ENCODE measurements around the gene GGT6.

The GGT6 gene

GRCh38 chr17:4562015-4562969, 1.9 kb upstream of the GGT6 start:
- no peaks in the 10 kb centered on the region for H3K36me3 ChIP-seq (ENCODE audit: control insufficient read depth, insufficient read depth, low read length)
- peaks cover 9% of the 10 kb centered on the region for H3K4me1 ChIP-seq (ENCODE audit: control insufficient read depth, insufficient read depth, low read length)
- peaks cover 5% of the 10 kb centered on the region for H3K27me3 ChIP-seq (ENCODE audit: control insufficient read depth, insufficient read depth, low read length, poor library complexity, severe bottlenecking)
- no peak overlapping the region for H3K4me3 ChIP-seq (ENCODE audit: insufficient read depth, low read depth, low read length)
- 89 to 90% methylated on average over 8 of the region's 8 CpGs for WGBS, 2 experiments
- no peak overlapping the region for H3K27ac ChIP-seq (ENCODE audit: insufficient read depth, low read depth, low read length, poor library complexity, severe bottlenecking)
- no peaks in the 10 kb centered on the region for H3K9me3 ChIP-seq (ENCODE audit: control insufficient read depth, low read length)

GRCh38 chr17:4560837-4561256, 470 bp upstream of the GGT6 start:
- H3K27me3 ChIP-seq (ENCODE audit: control insufficient read depth, insufficient read depth, low read length, poor library complexity, severe bottlenecking) = peaks cover 1% of the 10 kb centered on the region
- no peak overlapping the region for H3K27ac ChIP-seq (ENCODE audit: insufficient read depth, low read depth, low read length, poor library complexity, severe bottlenecking)
- no peaks in the 10 kb centered on the region for H3K9me3 ChIP-seq (ENCODE audit: control insufficient read depth, low read length)
- H3K4me3 ChIP-seq (ENCODE audit: insufficient read depth, low read depth, low read length) = no peak overlapping the region
- peaks cover 13% of the 10 kb centered on the region for H3K4me1 ChIP-seq (ENCODE audit: control insufficient read depth, insufficient read depth, low read length)
- H3K36me3 ChIP-seq (ENCODE audit: control insufficient read depth, insufficient read depth, low read length) = no peaks in the 10 kb centered on the region
- WGBS, 2 experiments = 83 to 84% methylated on average over 11 of the region's 11 CpGs

- Histone ChIP-seq H3K27ac (ENCODE audit: insufficient read depth, low read depth, low read length, poor library complexity, severe bottlenecking) (no peak overlapping the region), H3K27me3 (ENCODE audit: control insufficient read depth, insufficient read depth, low read length, poor library complexity, severe bottlenecking) (no peaks in the 10 kb centered on the region), H3K9me3 (ENCODE audit: control insufficient read depth, low read length) (no peaks in the 10 kb centered on the region), H3K4me3 (ENCODE audit: insufficient read depth, low read depth, low read length) (no peak overlapping the region), H3K36me3 (ENCODE audit: control insufficient read depth, insufficient read depth, low read length) (no peaks in the 10 kb centered on the region), H3K4me1 (ENCODE audit: control insufficient read depth, insufficient read depth, low read length) (peaks cover 13% of the 10 kb centered on the region)
- WGBS, 2 experiments = 91 to 94% methylated on average over 5 of the region's 5 CpGs
Observed at GRCh38 chr17:4559966-4560365, 411 bp downstream of the GGT6 start.

- H3K27me3 ChIP-seq (ENCODE audit: control insufficient read depth, insufficient read depth, low read length, poor library complexity, severe bottlenecking) = no peaks in the 10 kb centered on the region
- no peak overlapping the region for H3K27ac ChIP-seq (ENCODE audit: insufficient read depth, low read depth, low read length, poor library complexity, severe bottlenecking)
- no peaks in the 10 kb centered on the region for H3K36me3 ChIP-seq (ENCODE audit: control insufficient read depth, insufficient read depth, low read length)
- WGBS, 2 experiments = 84 to 86% methylated on average over 17 of the region's 17 CpGs
- H3K4me3 ChIP-seq (ENCODE audit: insufficient read depth, low read depth, low read length) = no peak overlapping the region
- no peaks in the 10 kb centered on the region for H3K9me3 ChIP-seq (ENCODE audit: control insufficient read depth, low read length)
- H3K4me1 ChIP-seq (ENCODE audit: control insufficient read depth, insufficient read depth, low read length) = peaks cover 18% of the 10 kb centered on the region
Observed at GRCh38 chr17:4559139-4559791, 1.1 kb downstream of the GGT6 start.

GRCh38 chr17:4558347-4558971, 1.9 kb downstream of the GGT6 start:
- Histone ChIP-seq H3K27me3 (ENCODE audit: control insufficient read depth, insufficient read depth, low read length, poor library complexity, severe bottlenecking) (no peaks in the 10 kb centered on the region), H3K4me3 (ENCODE audit: insufficient read depth, low read depth, low read length) (no peak overlapping the region), H3K9me3 (ENCODE audit: control insufficient read depth, low read length) (no peaks in the 10 kb centered on the region), H3K27ac (ENCODE audit: insufficient read depth, low read depth, low read length, poor library complexity, severe bottlenecking) (no peak overlapping the region), H3K36me3 (ENCODE audit: control insufficient read depth, insufficient read depth, low read length) (no peaks in the 10 kb centered on the region), H3K4me1 (ENCODE audit: control insufficient read depth, insufficient read depth, low read length) (peaks cover 25% of the 10 kb centered on the region)
- 92% methylated on average over 24 of the region's 24 CpGs for WGBS, 2 experiments

GRCh38 chr17:4557626-4558346, 2.6 kb downstream of the GGT6 start:
- H3K9me3 ChIP-seq (ENCODE audit: control insufficient read depth, low read length) = no peaks in the 10 kb centered on the region
- H3K4me1 ChIP-seq (ENCODE audit: control insufficient read depth, insufficient read depth, low read length) = peaks cover 25% of the 10 kb centered on the region
- no peaks in the 10 kb centered on the region for H3K27me3 ChIP-seq (ENCODE audit: control insufficient read depth, insufficient read depth, low read length, poor library complexity, severe bottlenecking)
- H3K36me3 ChIP-seq (ENCODE audit: control insufficient read depth, insufficient read depth, low read length) = no peaks in the 10 kb centered on the region
- H3K27ac ChIP-seq (ENCODE audit: insufficient read depth, low read depth, low read length, poor library complexity, severe bottlenecking) = no peak overlapping the region
- WGBS, 2 experiments = 89 to 94% methylated on average over 6 of the region's 6 CpGs
- H3K4me3 ChIP-seq (ENCODE audit: insufficient read depth, low read depth, low read length) = no peak overlapping the region

GRCh38 chr17:4556996-4557395, 3.4 kb downstream of the GGT6 start:
- Histone ChIP-seq H3K4me3 (ENCODE audit: insufficient read depth, low read depth, low read length) (no peak overlapping the region), H3K27me3 (ENCODE audit: control insufficient read depth, insufficient read depth, low read length, poor library complexity, severe bottlenecking) (no peaks in the 10 kb centered on the region), H3K4me1 (ENCODE audit: control insufficient read depth, insufficient read depth, low read length) (peaks cover 25% of the 10 kb centered on the region), H3K36me3 (ENCODE audit: control insufficient read depth, insufficient read depth, low read length) (peaks cover 4% of the 10 kb centered on the region), H3K27ac (ENCODE audit: insufficient read depth, low read depth, low read length, poor library complexity, severe bottlenecking) (no peak overlapping the region), H3K9me3 (ENCODE audit: control insufficient read depth, low read length) (no peaks in the 10 kb centered on the region)
- 85 to 87% methylated on average over 4 of the region's 4 CpGs for WGBS, 2 experiments

- Histone ChIP-seq H3K9me3 (ENCODE audit: control insufficient read depth, low read length) (no peaks in the 10 kb centered on the region), H3K4me3 (ENCODE audit: insufficient read depth, low read depth, low read length) (peak overlapping the region; percentile 80), H3K27me3 (ENCODE audit: control insufficient read depth, insufficient read depth, low read length, poor library complexity, severe bottlenecking) (no peaks in the 10 kb centered on the region), H3K36me3 (ENCODE audit: control insufficient read depth, insufficient read depth, low read length) (peaks cover 9% of the 10 kb centered on the region), H3K27ac (ENCODE audit: insufficient read depth, low read depth, low read length, poor library complexity, severe bottlenecking) (peak overlapping the region; percentile 89), H3K4me1 (ENCODE audit: control insufficient read depth, insufficient read depth, low read length) (peaks cover 25% of the 10 kb centered on the region)
- 71 to 74% methylated on average over 17 of the region's 17 CpGs for WGBS, 2 experiments
Observed at GRCh38 chr17:4555873-4556759, 4.3 kb downstream of the GGT6 start.
